ENCODE results near the gene CCDC201. TPM values are rescaled to one million over a fixed set of nuclear protein-coding genes. Genes with fewer than 3 reads are reported as not detected.
"Not testable (repeated sequence)": the region's sequence is repeated elsewhere in the genome, so short reads cannot be mapped to it uniquely, and the experiment has no call there.

Gene CCDC201
- total RNA-seq, 2 experiments from 2014 or later, result not detected

DNA sequence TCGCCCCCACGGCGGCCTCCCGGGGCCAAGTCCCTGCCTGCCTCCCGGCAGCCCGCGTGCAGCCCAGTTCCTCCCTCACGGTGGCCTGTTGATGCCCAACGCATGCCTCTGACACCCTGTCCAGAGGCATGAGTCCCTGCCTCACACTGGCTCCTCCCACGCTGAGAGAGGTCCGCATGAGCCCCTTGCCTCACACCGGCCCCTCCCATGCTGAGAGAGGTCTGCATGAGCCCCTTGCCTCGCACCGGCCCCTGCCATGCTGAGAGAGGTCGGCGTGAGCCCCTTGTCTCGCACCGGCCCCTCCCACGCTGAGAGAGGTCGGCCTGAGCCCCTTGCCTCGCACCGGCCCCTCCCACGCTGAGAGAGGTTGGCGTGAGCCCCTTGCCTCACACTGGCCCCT, 59.9 kb downstream of the CCDC201 start:
- Mint-ChIP-seq H3K36me3 (ENCODE audit: low read depth) (no peaks in the 10 kb centered on the region), H3K27me3 (no peaks in the 10 kb centered on the region), H3K27ac (no peak overlapping the region), H3K4me3 (no peak overlapping the region), H3K4me1 (ENCODE audit: low read depth) (no peaks in the 10 kb centered on the region), H3K9me3 (no peaks in the 10 kb centered on the region)
- POLR2A ChIA-PET, result no interaction called here
- DNase-seq, result no peak
- intact Hi-C loops (cut with micrococcal nuclease), result no loop called here
- CTCF ChIA-PET, result no interaction called here
- TF ChIP-seq, protein P1, sequence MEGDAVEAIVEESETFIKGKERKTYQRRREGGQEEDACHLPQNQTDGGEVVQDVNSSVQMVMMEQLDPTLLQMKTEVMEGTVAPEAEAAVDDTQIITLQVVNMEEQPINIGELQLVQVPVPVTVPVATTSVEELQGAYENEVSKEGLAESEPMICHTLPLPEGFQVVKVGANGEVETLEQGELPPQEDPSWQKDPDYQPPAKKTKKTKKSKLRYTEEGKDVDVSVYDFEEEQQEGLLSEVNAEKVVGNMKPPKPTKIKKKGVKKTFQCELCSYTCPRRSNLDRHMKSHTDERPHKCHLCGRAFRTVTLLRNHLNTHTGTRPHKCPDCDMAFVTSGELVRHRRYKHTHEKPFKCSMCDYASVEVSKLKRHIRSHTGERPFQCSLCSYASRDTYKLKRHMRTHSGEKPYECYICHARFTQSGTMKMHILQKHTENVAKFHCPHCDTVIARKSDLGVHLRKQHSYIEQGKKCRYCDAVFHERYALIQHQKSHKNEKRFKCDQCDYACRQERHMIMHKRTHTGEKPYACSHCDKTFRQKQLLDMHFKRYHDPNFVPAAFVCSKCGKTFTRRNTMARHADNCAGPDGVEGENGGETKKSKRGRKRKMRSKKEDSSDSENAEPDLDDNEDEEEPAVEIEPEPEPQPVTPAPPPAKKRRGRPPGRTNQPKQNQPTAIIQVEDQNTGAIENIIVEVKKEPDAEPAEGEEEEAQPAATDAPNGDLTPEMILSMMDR (IDR thresholded peaks at IDR 0.05), result no peak
- ATAC-seq, result no peak

DNA sequence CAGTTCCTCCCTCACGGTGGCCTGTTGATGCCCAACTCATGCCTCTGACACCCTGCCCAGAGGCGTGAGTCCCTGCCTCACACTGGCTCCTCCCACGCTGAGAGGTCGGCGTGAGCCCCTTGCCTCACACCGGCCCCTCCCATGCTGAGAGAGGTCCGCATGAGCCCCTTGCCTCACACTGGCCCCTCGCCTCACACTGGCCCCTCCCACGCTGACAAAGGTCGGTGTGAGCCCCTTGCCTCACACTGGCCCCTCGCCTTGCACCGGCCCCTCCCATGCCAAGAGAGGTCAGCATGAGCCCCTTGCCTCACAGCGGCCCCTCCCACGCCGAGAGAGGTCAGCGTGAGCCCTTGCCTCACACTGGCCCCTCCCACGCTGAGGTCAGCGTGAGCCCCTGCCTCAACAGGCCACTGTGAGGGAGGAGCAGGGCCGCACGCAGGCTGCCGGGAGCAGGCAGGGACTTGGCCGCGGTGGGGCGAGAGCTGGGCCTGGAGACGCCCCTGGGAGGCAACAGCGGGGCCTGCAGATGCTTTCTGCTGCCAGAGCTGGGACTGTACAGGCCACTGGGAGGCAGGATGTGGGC, 61.1 kb downstream of the CCDC201 start:
- H3K27me3 Mint-ChIP-seq; H3K4me3 Mint-ChIP-seq; H3K36me3 Mint-ChIP-seq (ENCODE audit: low read depth); CTCF ChIA-PET; DNase-seq; intact Hi-C loops (cut with micrococcal nuclease); POLR2A ChIA-PET; H3K4me1 Mint-ChIP-seq (ENCODE audit: low read depth); H3K9me3 Mint-ChIP-seq; ATAC-seq; H3K27ac Mint-ChIP-seq: not testable (repeated sequence)

GRCh38 chr7:45810451-45811005, 62.4 kb downstream of the CCDC201 start:
- intact Hi-C loops (cut with micrococcal nuclease); CTCF ChIA-PET; H3K9me3 Mint-ChIP-seq; H3K4me1 Mint-ChIP-seq (ENCODE audit: low read depth); POLR2A ChIA-PET; ATAC-seq; H3K27ac Mint-ChIP-seq; DNase-seq; H3K36me3 Mint-ChIP-seq (ENCODE audit: low read depth); H3K4me3 Mint-ChIP-seq; H3K27me3 Mint-ChIP-seq: not testable (repeated sequence)

Other genes with a start within 250 kb of the CCDC201 start
- not detected for gene IGFBP1, start 15.4 kb upstream of the CCDC201 start, total RNA-seq
- gene IGFBP3, start 48.2 kb upstream of the CCDC201 start, total RNA-seq, result under 1 TPM in 1 of 2 experiments, not detected in 1; 0.25 TPM

Data from activated CD8-positive, alpha-beta T cell treated with anti-CD3 and anti-CD28 coated beads for 36 hours (primary cell).